ENCODE data around the gene MPPED2. TPM values are rescaled to one million over a fixed set of nuclear protein-coding genes. Genes with fewer than 3 reads are reported as not detected.

Gene MPPED2
- total and polyA plus RNA-seq, 2 experiments from 2014 or later, result 7.0 to 7.6 TPM

- Histone ChIP-seq H3K36me3 (replicated peaks; ENCODE audit: insufficient read depth, low read depth) (no peaks in the 10 kb centered on the region), H3K27me3 (no peaks in the 10 kb centered on the region), H4K20me1 (ENCODE audit: insufficient read depth, poor library complexity, severe bottlenecking) (no peaks in the 10 kb centered on the region), H3K4me1 (ENCODE audit: insufficient read depth) (no peaks in the 10 kb centered on the region), H3K9me3 (ENCODE audit: low read depth) (no peaks in the 10 kb centered on the region), H3K79me2 (no peaks in the 10 kb centered on the region), H3K9me2 (replicated peaks; ENCODE audit: insufficient read depth) (no peaks in the 10 kb centered on the region), H3K4me2 (no peak overlapping the region), H3K4me3 (no peak overlapping the region), H2AFZ (no peak overlapping the region), H3K27ac (no peak overlapping the region)
- no peak for DNase-seq (ENCODE audit: low spot score)
- no peak for TF ChIP-seq CTCF (IDR thresholded peaks at IDR 0.05; ENCODE audit: poor library complexity)
- no peak for TF ChIP-seq EZH2 (IDR thresholded peaks at IDR 0.05; ENCODE audit: borderline replicate concordance)
- no peak for TF ChIP-seq EZH2phosphoT487 (IDR thresholded peaks at IDR 0.05; ENCODE audit: low read depth, severe bottlenecking, unreplicated experiment)
- whole genome bisulfite sequencing (ENCODE audit: low lambda C conversion rate, missing lambda C conversion rate), result 63% methylated on average over 1 of the region's 1 CpG
Observed at GRCh38 chr11:30619767-30620166, 33.6 kb upstream of the MPPED2 start.

- Histone ChIP-seq H3K4me3 (no peak overlapping the region), H3K4me1 (ENCODE audit: insufficient read depth) (no peaks in the 10 kb centered on the region), H4K20me1 (ENCODE audit: insufficient read depth, poor library complexity, severe bottlenecking) (no peaks in the 10 kb centered on the region), H3K9me3 (ENCODE audit: low read depth) (no peaks in the 10 kb centered on the region), H2AFZ (no peak overlapping the region), H3K4me2 (no peak overlapping the region), H3K9me2 (replicated peaks; ENCODE audit: insufficient read depth) (no peaks in the 10 kb centered on the region), H3K36me3 (replicated peaks; ENCODE audit: insufficient read depth, low read depth) (no peaks in the 10 kb centered on the region), H3K27ac (no peak overlapping the region), H3K79me2 (no peaks in the 10 kb centered on the region), H3K27me3 (no peaks in the 10 kb centered on the region)
- DNase-seq (ENCODE audit: low spot score), result no peak
- TF ChIP-seq EZH2 (IDR thresholded peaks at IDR 0.05; ENCODE audit: borderline replicate concordance), result no peak
- no peak for TF ChIP-seq CTCF (IDR thresholded peaks at IDR 0.05; ENCODE audit: poor library complexity)
Observed at GRCh38 chr11:30617762-30618161, 31.6 kb upstream of the MPPED2 start.

- no peaks in the 10 kb centered on the region for H3K27me3 ChIP-seq
- no peaks in the 10 kb centered on the region for H3K36me3 ChIP-seq (replicated peaks; ENCODE audit: insufficient read depth, low read depth)
- WGBS (ENCODE audit: low lambda C conversion rate, missing lambda C conversion rate), result 81% methylated on average over 3 of the region's 3 CpGs
- H2AFZ ChIP-seq, result no peak overlapping the region
- H3K9me2 ChIP-seq (replicated peaks; ENCODE audit: insufficient read depth), result no peaks in the 10 kb centered on the region
- no peak for TF ChIP-seq EZH2phosphoT487 (IDR thresholded peaks at IDR 0.05; ENCODE audit: low read depth, severe bottlenecking, unreplicated experiment)
- no peak for TF ChIP-seq CTCF (IDR thresholded peaks at IDR 0.05; ENCODE audit: poor library complexity)
- TF ChIP-seq EZH2 (IDR thresholded peaks at IDR 0.05; ENCODE audit: borderline replicate concordance), result no peak
- no peak overlapping the region for H3K4me3 ChIP-seq
- no peaks in the 10 kb centered on the region for H3K79me2 ChIP-seq
- H4K20me1 ChIP-seq (ENCODE audit: insufficient read depth, poor library complexity, severe bottlenecking), result no peaks in the 10 kb centered on the region
- no peak overlapping the region for H3K27ac ChIP-seq
- no peaks in the 10 kb centered on the region for H3K4me1 ChIP-seq (ENCODE audit: insufficient read depth)
- no peak overlapping the region for H3K4me2 ChIP-seq
- DNase-seq (ENCODE audit: low spot score), result no peak
- no peaks in the 10 kb centered on the region for H3K9me3 ChIP-seq (ENCODE audit: low read depth)
Observed at GRCh38 chr11:30610628-30611027, 24.5 kb upstream of the MPPED2 start.

DNA sequence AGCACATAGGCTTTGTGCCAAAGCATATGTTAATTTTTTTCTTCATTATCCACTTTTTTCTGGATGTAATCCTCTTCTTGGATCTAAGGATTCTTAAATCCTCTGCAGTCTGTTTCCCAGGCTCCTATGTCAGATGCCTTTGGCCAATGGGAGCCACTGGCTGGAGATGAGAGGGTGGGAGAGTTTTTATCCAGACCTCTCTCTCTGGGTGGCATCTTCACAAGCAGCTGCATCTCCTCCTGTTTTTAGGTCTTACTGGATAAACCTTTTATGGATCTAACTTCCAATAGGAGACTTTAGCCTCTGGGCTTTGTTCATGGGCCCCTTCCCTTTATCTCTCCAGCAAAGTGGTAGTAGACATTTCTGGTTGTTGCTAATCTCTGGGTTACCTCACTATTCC is 22.4 kb upstream of the MPPED2 start:
- no peaks in the 10 kb centered on the region for H4K20me1 ChIP-seq (ENCODE audit: insufficient read depth, poor library complexity, severe bottlenecking)
- H3K79me2 ChIP-seq, result no peaks in the 10 kb centered on the region
- H2AFZ ChIP-seq, result no peak overlapping the region
- no peaks in the 10 kb centered on the region for H3K4me1 ChIP-seq (ENCODE audit: insufficient read depth)
- DNase-seq (ENCODE audit: low spot score), result no peak
- no peak overlapping the region for H3K27ac ChIP-seq
- H3K36me3 ChIP-seq (replicated peaks; ENCODE audit: insufficient read depth, low read depth), result no peaks in the 10 kb centered on the region
- TF ChIP-seq EZH2 (IDR thresholded peaks at IDR 0.05; ENCODE audit: borderline replicate concordance), result no peak
- no peak overlapping the region for H3K4me3 ChIP-seq
- no peaks in the 10 kb centered on the region for H3K9me3 ChIP-seq (ENCODE audit: low read depth)
- H3K27me3 ChIP-seq, result no peaks in the 10 kb centered on the region
- H3K4me2 ChIP-seq, result no peak overlapping the region
- H3K9me2 ChIP-seq (replicated peaks; ENCODE audit: insufficient read depth), result no peaks in the 10 kb centered on the region

Measured in hepatocyte (in vitro differentiated cells).